Erythroblast (primary cell): ENCODE measurements around the gene TATDN3.

Experiments
- GATA1 ChIP-seq: IDR thresholded peaks from 2 replicates; pipeline ENCODE4 v1.6.1; 2011; ENCODE audit warnings: low read depth, mild to moderate bottlenecking, control low read depth, low read length, moderate library complexity
- POLR2A ChIP-seq: IDR thresholded peaks from 2 replicates; pipeline ENCODE4 v1.6.1; 2011; ENCODE audit warnings: mild to moderate bottlenecking, low read length

- no peak for TF ChIP-seq POLR2A
- TF ChIP-seq GATA1 = no peak
Observed at GRCh38 chr1:212771341-212771740, 20.4 kb upstream of the TATDN3 start.
